HepG2 (cell line): Measurements from ENCODE around the gene KANTR.

Source experiments
- JUN ChIP-seq: sonication (generic); formaldehyde crosslinking; IDR thresholded peaks from 2 replicates; pipeline ENCODE4 v1.4.0; 2020; ENCODE audit warnings: mild to moderate bottlenecking, missing genetic modification reagents
- KDM5A ChIP-seq: fragments of 200-600 bp; sonication (generic); IDR thresholded peaks from 2 replicates; pipeline ENCODE4 v1.7.0; 2018; ENCODE audit warnings: antibody characterized with exemption, mild to moderate bottlenecking, low read length, borderline replicate concordance
- KMT2A ChIP-seq: sonication (generic); formaldehyde crosslinking; IDR thresholded peaks from 2 replicates; pipeline ENCODE4 v1.4.0; 2020; ENCODE audit warnings: missing genetic modification reagents
- NCOR1 ChIP-seq: fragments of 200-600 bp; sonication (generic); IDR thresholded peaks from 2 replicates; pipeline ENCODE4 v1.7.0; 2017; ENCODE audit warnings: antibody characterized with exemption, low read length, borderline replicate concordance
- NONO ChIP-seq, 2 experiments: fragments of 450-650 bp in 1 of 2; sonication (generic) in 1 of 2; formaldehyde crosslinking in 1 of 2; IDR thresholded peaks in 1 of 2; conservative IDR thresholded peaks in 1 of 2; 2 replicates each; pipeline versions ENCODE4 v1.6.1 to v1.8.0; 2017 to 2022; ENCODE audit warnings: mild to moderate bottlenecking in 1 of 2, missing genetic modification reagents in 1 of 2, moderate library complexity in 1 of 2
- RFXANK ChIP-seq: IDR thresholded peaks from 2 replicates; pipeline ENCODE4 v1.6.1; 2016
- SP140L ChIP-seq: sonication (generic); formaldehyde crosslinking; IDR thresholded peaks from 2 replicates; pipeline ENCODE4 v1.4.0; 2020; ENCODE audit warnings: missing genetic modification reagents, borderline replicate concordance
- YY1 ChIP-seq: IDR thresholded peaks from 2 replicates; pipeline ENCODE4 v1.6.1; 2011; ENCODE audit warnings: low read length, low read depth, moderate library complexity, mild to moderate bottlenecking; ENCODE audit not compliant: insufficient read depth, insufficient replicate concordance
- ZNF383 ChIP-seq: sonication (generic); formaldehyde crosslinking; IDR thresholded peaks from 2 replicates; pipeline ENCODE4 v1.4.0; 2020; ENCODE audit warnings: missing genetic modification reagents, mild to moderate bottlenecking, borderline replicate concordance
- ZNF589 ChIP-seq: sonication (generic); formaldehyde crosslinking; conservative IDR thresholded peaks from 2 replicates; pipeline ENCODE4 v1.8.0; 2022; ENCODE audit warnings: mild to moderate bottlenecking, moderate library complexity, missing genetic modification reagents
- ZNF644 ChIP-seq: IDR thresholded peaks from 2 replicates; pipeline ENCODE4 v1.6.1; 2016; ENCODE audit warnings: low read depth
- TF ChIP-seq, protein P1 (sequence below): sonication (generic); formaldehyde crosslinking; IDR thresholded peaks from 2 replicates; pipeline ENCODE4 v1.4.0; 2020; ENCODE audit warnings: missing genetic modification reagents, mild to moderate bottlenecking, borderline replicate concordance
- TF ChIP-seq, protein P2 (sequence below): sonication (generic); formaldehyde crosslinking; IDR thresholded peaks from 2 replicates; pipeline ENCODE4 v1.5.0; 2020; ENCODE audit warnings: mild to moderate bottlenecking, missing genetic modification reagents, moderate library complexity

DNA sequence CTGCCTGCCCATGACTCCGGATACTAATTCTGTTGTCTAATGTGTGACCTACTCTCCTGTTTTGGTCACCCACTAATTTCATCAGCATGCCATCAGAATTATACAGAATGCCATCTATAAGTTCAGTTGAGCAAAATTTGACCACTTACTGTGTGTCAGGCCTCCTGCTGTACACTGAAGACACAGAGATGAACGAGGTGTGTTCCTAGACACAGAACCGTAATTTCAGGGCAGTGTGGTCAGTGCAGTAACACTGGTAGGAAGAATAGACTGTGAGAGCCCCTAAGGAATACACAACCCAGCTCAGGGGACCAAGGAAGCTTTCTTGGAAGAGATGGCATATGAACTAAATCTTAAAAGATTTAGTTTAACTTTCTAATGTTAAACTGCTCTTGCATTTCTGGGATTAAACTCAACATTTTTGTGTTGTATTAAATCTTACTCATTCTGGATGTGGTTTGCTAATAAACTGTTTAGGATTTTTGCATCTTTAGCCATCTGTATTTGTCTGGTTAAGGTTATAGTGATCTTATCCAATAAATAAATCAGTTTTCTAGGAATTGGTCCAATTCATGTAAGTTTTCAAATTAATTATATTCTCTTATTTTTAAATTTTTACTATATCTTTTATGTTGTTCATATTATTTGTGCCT is 34.3 kb downstream of the KANTR start:
- TF ChIP-seq SP140L (CRISPR knock-in tag) (no peak), RFXANK (CRISPR knock-in tag) (no peak), NCOR1 (no peak), KMT2A (CRISPR knock-in tag) (no peak), KDM5A (no peak), NONO (IDR thresholded peaks at IDR 0.05) (no peak), NONO (CRISPR knock-in tag; conservative IDR thresholded peaks at IDR 0.05) (no peak), ZNF644 (CRISPR knock-in tag) (no peak), YY1 (no peak), ZNF589 (no peak), ZNF383 (CRISPR knock-in tag) (no peak), JUN (CRISPR knock-in tag) (no peak)
- TF ChIP-seq, protein P1, sequence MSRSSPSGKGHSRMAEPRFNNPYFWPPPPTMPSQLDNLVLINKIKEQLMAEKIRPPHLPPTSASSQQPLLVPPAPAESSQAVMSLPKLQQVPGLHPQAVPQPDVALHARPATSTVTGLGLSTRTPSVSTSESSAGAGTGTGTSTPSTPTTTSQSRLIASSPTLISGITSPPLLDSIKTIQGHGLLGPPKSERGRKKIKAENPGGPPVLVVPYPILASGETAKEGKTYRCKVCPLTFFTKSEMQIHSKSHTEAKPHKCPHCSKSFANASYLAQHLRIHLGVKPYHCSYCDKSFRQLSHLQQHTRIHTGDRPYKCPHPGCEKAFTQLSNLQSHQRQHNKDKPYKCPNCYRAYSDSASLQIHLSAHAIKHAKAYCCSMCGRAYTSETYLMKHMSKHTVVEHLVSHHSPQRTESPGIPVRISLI (CRISPR knock-in tag) = no peak
- TF ChIP-seq, protein P2, sequence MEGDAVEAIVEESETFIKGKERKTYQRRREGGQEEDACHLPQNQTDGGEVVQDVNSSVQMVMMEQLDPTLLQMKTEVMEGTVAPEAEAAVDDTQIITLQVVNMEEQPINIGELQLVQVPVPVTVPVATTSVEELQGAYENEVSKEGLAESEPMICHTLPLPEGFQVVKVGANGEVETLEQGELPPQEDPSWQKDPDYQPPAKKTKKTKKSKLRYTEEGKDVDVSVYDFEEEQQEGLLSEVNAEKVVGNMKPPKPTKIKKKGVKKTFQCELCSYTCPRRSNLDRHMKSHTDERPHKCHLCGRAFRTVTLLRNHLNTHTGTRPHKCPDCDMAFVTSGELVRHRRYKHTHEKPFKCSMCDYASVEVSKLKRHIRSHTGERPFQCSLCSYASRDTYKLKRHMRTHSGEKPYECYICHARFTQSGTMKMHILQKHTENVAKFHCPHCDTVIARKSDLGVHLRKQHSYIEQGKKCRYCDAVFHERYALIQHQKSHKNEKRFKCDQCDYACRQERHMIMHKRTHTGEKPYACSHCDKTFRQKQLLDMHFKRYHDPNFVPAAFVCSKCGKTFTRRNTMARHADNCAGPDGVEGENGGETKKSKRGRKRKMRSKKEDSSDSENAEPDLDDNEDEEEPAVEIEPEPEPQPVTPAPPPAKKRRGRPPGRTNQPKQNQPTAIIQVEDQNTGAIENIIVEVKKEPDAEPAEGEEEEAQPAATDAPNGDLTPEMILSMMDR (CRISPR knock-in tag) = no peak
